Posterior cingulate gyrus (tissue), 11 donors: ENCODE measurements around the gene DENND1A.
A peak's percentile ranks its signal among the peaks of the same experiment; 100 is the strongest.

Experiments
- DNase-seq, 10 donors: peaks; one replicate each; pipeline versions ENCODE4 v3.0.0 to v3.0.0-alpha.2; 2020 to 2021; ENCODE audit warnings: mixed read lengths in 3 of 10
- intact Hi-C: fragments of 100-400 bp; cut with DNase I; formaldehyde crosslinking; loops from one replicate; pipeline ENCODE4 v1.15.1; 2023

DENND1A gene

GRCh38 chr9:123361086-123361730 lies 568.7 kb downstream of the DENND1A start:
- no peak for DNase-seq
- intact Hi-C loops: no loop called here

- intact Hi-C loops: no loop called here
- DNase-seq: peak in 2 of 10 donors; percentile 59 to 87
These were observed 569.5 kb downstream of the DENND1A start for GRCh38 chr9:123360161-123361085.

- no peak for DNase-seq
- intact Hi-C loops: loop anchor here (10.0 kb wide), 1 partner anchor 455 kb away; the partner anchor contains the start of gene RC3H2
These were observed 570.4 kb downstream of the DENND1A start for GRCh38 chr9:123359546-123359945.

- intact Hi-C loops: loop anchor here (10.0 kb wide), 1 partner anchor 454 kb away; the partner anchor contains the start of gene RC3H2
- DNase-seq: no peak
These were observed 570.8 kb downstream of the DENND1A start for GRCh38 chr9:123359106-123359505.

- peak in 9 of 10 donors; percentile 70 to 97 (median 83) for DNase-seq
- intact Hi-C loops: loop anchor here (10.0 kb wide), 1 partner anchor 454 kb away; the partner anchor contains the start of gene RC3H2
These were observed 571.6 kb downstream of the DENND1A start for GRCh38 chr9:123358181-123358905.

- intact Hi-C loops: loop anchor here (10.0 kb wide), 1 partner anchor 453 kb away; the partner anchor contains the start of gene RC3H2
These were observed 572.2 kb downstream of the DENND1A start for GRCh38 chr9:123357743-123358059.

GRCh38 chr9:123356851-123357742 lies 572.8 kb downstream of the DENND1A start:
- intact Hi-C loops: loop anchor here (10.0 kb wide), 1 partner anchor 452 kb away; the partner anchor contains the start of gene RC3H2
- no peak for DNase-seq

More at GRCh38 chr9:123357743-123358059, 572.2 kb downstream of the DENND1A start:
- DNase-seq: no peak

GRCh38 chr9:123355761-123356431 lies 574.0 kb downstream of the DENND1A start, which contains the start of gene CRB2:
CRB2 (plus strand) TSS chr9:123356197; CDS start chr9:123356261, 64 bp downstream.
- intact Hi-C loops: loop anchor here (10.0 kb wide), 1 partner anchor 451 kb away; the partner anchor contains the start of gene RC3H2
- peak in 4 of 10 donors; percentile 40 to 90 (median 57) for DNase-seq

GRCh38 chr9:123354806-123355508 lies 575.0 kb downstream of the DENND1A start:
- intact Hi-C loops: loop anchor here (1.0 to 10.0 kb wide), 3 partner anchors 30 to 450 kb away; partner anchors contain the start of gene RC3H2
- DNase-seq: no peak

- intact Hi-C loops: loop anchor here (1.0 to 10.0 kb wide), 3 partner anchors 31 to 449 kb away; partner anchors contain the start of gene RC3H2
- peak; percentile 59 to 96 (median 80) for DNase-seq
These were observed 575.8 kb downstream of the DENND1A start for GRCh38 chr9:123353984-123354591.

- intact Hi-C loops: loop anchor here (5.0 to 10.0 kb wide), 2 partner anchors 271 to 448 kb away; partner anchors contain the start of gene RC3H2
These were observed 576.9 kb downstream of the DENND1A start for GRCh38 chr9:123353041-123353440.

GRCh38 chr9:123350590-123351310 lies 579.2 kb downstream of the DENND1A start:
- no peak for DNase-seq
- intact Hi-C loops: loop anchor here (1.0 to 10.0 kb wide), 3 partner anchors 268 to 885 kb away; partner anchors contain the start of gene RC3H2

More at GRCh38 chr9:123353041-123353440, 576.9 kb downstream of the DENND1A start:
- DNase-seq: peak in 1 of 10 donors; percentile 72

GRCh38 chr9:123349691-123350480 lies 580.0 kb downstream of the DENND1A start:
- peak in 6 of 10 donors; percentile 52 to 93 (median 66) for DNase-seq
- intact Hi-C loops: loop anchor here (1.0 to 10.0 kb wide), 3 partner anchors 268 to 885 kb away; partner anchors contain the start of gene RC3H2

GRCh38 chr9:123349033-123349432 lies 580.9 kb downstream of the DENND1A start:
- intact Hi-C loops: no loop called here
- no peak for DNase-seq

- intact Hi-C loops: no loop called here
- peak in 1 of 10 donors; percentile 79 for DNase-seq
These were observed 581.5 kb downstream of the DENND1A start for GRCh38 chr9:123348317-123348992.
